OCI-LY3 (cell line): Measurements from ENCODE around the gene NPPC.

Source experiments
- CTCF ChIP-seq: fragments of 200-600, 300-600 bp; sonication (generic); IDR thresholded peaks from 2 replicates; pipeline ENCODE4 v1.5.1; 2014; ENCODE audit warnings: antibody characterized with exemption, low read length, low read depth
- EZH2phosphoT487 ChIP-seq: fragments of 200-600 bp; shearing (Covaris generic); IDR thresholded peaks from 2 replicates; pipeline ENCODE4 v1.6.1; 2018; ENCODE audit warnings: antibody characterized with exemption, mixed run types, low read depth

- TF ChIP-seq CTCF (no peak), EZH2phosphoT487 (no peak)
Measured at GRCh38 chr2:231928481-231928880, 2.3 kb upstream of the NPPC start.
